ENCODE results near the gene NMBR.

DNA sequence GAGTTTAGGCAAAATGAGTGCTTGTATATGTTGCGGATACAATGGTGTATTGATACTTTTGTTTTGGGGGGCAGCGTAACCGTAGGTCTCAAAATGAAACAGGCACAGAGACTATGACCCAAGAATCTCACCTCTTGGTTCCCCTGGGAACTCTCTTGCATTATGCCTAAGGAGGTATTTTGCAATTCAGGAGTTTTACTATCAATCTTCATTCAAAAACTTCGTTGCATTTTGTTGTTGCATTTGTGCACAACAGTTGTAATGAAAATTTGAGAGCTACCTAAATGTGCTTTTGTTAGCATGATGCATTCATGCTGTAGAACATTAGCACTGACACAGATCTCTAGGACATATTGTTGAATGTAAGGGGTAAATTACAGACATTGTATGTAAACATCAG is 18.3 kb upstream of the NMBR start:
- TF ChIP-seq, protein P1, sequence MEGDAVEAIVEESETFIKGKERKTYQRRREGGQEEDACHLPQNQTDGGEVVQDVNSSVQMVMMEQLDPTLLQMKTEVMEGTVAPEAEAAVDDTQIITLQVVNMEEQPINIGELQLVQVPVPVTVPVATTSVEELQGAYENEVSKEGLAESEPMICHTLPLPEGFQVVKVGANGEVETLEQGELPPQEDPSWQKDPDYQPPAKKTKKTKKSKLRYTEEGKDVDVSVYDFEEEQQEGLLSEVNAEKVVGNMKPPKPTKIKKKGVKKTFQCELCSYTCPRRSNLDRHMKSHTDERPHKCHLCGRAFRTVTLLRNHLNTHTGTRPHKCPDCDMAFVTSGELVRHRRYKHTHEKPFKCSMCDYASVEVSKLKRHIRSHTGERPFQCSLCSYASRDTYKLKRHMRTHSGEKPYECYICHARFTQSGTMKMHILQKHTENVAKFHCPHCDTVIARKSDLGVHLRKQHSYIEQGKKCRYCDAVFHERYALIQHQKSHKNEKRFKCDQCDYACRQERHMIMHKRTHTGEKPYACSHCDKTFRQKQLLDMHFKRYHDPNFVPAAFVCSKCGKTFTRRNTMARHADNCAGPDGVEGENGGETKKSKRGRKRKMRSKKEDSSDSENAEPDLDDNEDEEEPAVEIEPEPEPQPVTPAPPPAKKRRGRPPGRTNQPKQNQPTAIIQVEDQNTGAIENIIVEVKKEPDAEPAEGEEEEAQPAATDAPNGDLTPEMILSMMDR (IDR thresholded peaks at IDR 0.05), result no peak
- TF ChIP-seq EP300 (IDR thresholded peaks at IDR 0.05) (no peak), POLR2AphosphoS5 (IDR thresholded peaks at IDR 0.05) (no peak)
